CD14-positive monocyte (primary cell): ENCODE results near the gene EMILIN1. TPM values are rescaled to one million over a fixed set of nuclear protein-coding genes. Genes with fewer than 3 reads are reported as not detected.

ENCODE experiments used
- DNase-seq, 3 donors: peaks; one replicate each; pipeline ENCODE4 v3.0.0-alpha.2; 2011 to 2022
- H2AFZ ChIP-seq: 2 replicates; pipeline ENCODE4 v1.6.0; 2012; ENCODE audit warnings: mild to moderate bottlenecking, low read depth, low read length, inconsistent platforms; ENCODE audit not compliant: insufficient read depth, poor library complexity, severe bottlenecking
- H3K27ac ChIP-seq, 2 donors: 1 replicate in 1 of 2; 2 replicates in 1 of 2; pipeline ENCODE4 v1.5.1; 2012 to 2013; ENCODE audit warnings: low read length in 2 of 2, control low read depth in 1 of 2, inconsistent platforms in 1 of 2, low read depth in 1 of 2, mild to moderate bottlenecking in 1 of 2
- H3K27me3 ChIP-seq, 2 donors: one replicate each; pipeline versions ENCODE4 v1.6.0 to v1.6.1; 2011 to 2013; ENCODE audit warnings: low read length in 2 of 2; ENCODE audit not compliant: control insufficient read depth in 2 of 2, insufficient read depth in 2 of 2
- H3K36me3 ChIP-seq, 2 donors: replicated peaks in 1 of 2; 1 replicate in 1 of 2; 2 replicates in 1 of 2; pipeline versions ENCODE4 v1.5.1 to v1.6.1; 2012 to 2013; ENCODE audit warnings: low read length in 2 of 2, control low read depth in 1 of 2, inconsistent platforms in 1 of 2, mild to moderate bottlenecking in 1 of 2; ENCODE audit not compliant: insufficient read depth in 2 of 2, control insufficient read depth in 1 of 2
- H3K4me1 ChIP-seq, 2 donors: 1 replicate in 1 of 2; 2 replicates in 1 of 2; pipeline versions ENCODE4 v1.5.1 to v1.6.1; 2012 to 2013; ENCODE audit warnings: low read length in 2 of 2, control low read depth in 1 of 2, inconsistent platforms in 1 of 2, mild to moderate bottlenecking in 1 of 2, moderate library complexity in 1 of 2; ENCODE audit not compliant: insufficient read depth in 2 of 2, control insufficient read depth in 1 of 2
- H3K4me2 ChIP-seq: replicated peaks from 2 replicates; pipeline ENCODE3; 2012; ENCODE audit warnings: low read length, moderate library complexity, mild to moderate bottlenecking; ENCODE audit not compliant: poor library complexity, severe bottlenecking; ENCODE audit errors: extremely low read depth
- H3K4me3 ChIP-seq, 3 experiments: fragments of 200-600 bp in 1 of 3; sonication (generic) in 1 of 3; replicated peaks in 1 of 3; 1 replicate in 2 of 3; 2 replicates in 1 of 3; pipeline ENCODE4 v1.5.1; 2011 to 2013; ENCODE audit warnings: low read length in 3 of 3, mild to moderate bottlenecking in 3 of 3, control low read depth in 2 of 3, low read depth in 2 of 3, inconsistent platforms in 1 of 3, moderate library complexity in 1 of 3
- H3K79me2 ChIP-seq: 2 replicates; pipeline ENCODE4 v1.6.0; 2012; ENCODE audit warnings: mild to moderate bottlenecking, control low read depth, inconsistent platforms, low read length, moderate library complexity; ENCODE audit not compliant: insufficient read depth
- H3K9ac ChIP-seq: 2 replicates; pipeline ENCODE4 v1.6.0; 2017; ENCODE audit warnings: low read length, mild to moderate bottlenecking; ENCODE audit not compliant: insufficient read depth, poor library complexity, severe bottlenecking
- H3K9me3 ChIP-seq, 2 donors: replicated peaks in 1 of 2; 1 replicate in 1 of 2; 2 replicates in 1 of 2; pipeline versions ENCODE4 v1.5.1 to v1.6.1; 2012 to 2013; ENCODE audit warnings: low read length in 2 of 2, control low read depth in 1 of 2; ENCODE audit not compliant: control insufficient read depth in 1 of 2, insufficient read depth in 1 of 2
- H4K20me1 ChIP-seq: 2 replicates; pipeline ENCODE4 v1.6.0; 2012; ENCODE audit warnings: mild to moderate bottlenecking, low read length, control low read depth, moderate library complexity; ENCODE audit not compliant: insufficient read depth
- H3K27ac Mint-ChIP-seq, 7 donors: one replicate each; pipeline ENCODE4 v1.8.0; 2020; ENCODE audit warnings: mild to moderate bottlenecking in 7 of 7, mixed read lengths in 7 of 7, moderate library complexity in 6 of 7, inconsistent platforms in 2 of 7
- H3K27me3 Mint-ChIP-seq, 3 donors: one replicate each; pipeline ENCODE4 v1.8.0; 2021 to 2022; ENCODE audit warnings: low read depth in 3 of 3, mild to moderate bottlenecking in 3 of 3, mixed read lengths in 3 of 3, moderate library complexity in 3 of 3, inconsistent platforms in 1 of 3
- H3K36me3 Mint-ChIP-seq, 2 donors: one replicate each; pipeline ENCODE4 v1.8.0; 2020; ENCODE audit warnings: mixed read lengths in 2 of 2, inconsistent platforms in 1 of 2, mild to moderate bottlenecking in 1 of 2
- H3K4me1 Mint-ChIP-seq: one replicate; pipeline ENCODE4 v1.8.0; 2020; ENCODE audit warnings: mild to moderate bottlenecking, mixed read lengths
- H3K4me3 Mint-ChIP-seq, 2 donors: one replicate each; pipeline ENCODE4 v1.8.0; 2020; ENCODE audit warnings: mild to moderate bottlenecking in 2 of 2, mixed read lengths in 2 of 2, moderate library complexity in 1 of 2
- H3K9me3 Mint-ChIP-seq, 7 donors: one replicate each; pipeline ENCODE4 v1.8.0; 2020 to 2022; ENCODE audit warnings: mixed read lengths in 7 of 7, mild to moderate bottlenecking in 6 of 7, moderate library complexity in 6 of 7, inconsistent platforms in 2 of 7
- WGBS: methylation state at CpG from one replicate; pipeline ENCODE4 v1.1.5; 2013; ENCODE audit warnings: missing lambda C conversion rate; ENCODE audit not compliant: insufficient coverage; 5-methylcytosine and 5-hydroxymethylcytosine counted together
- intact Hi-C, 2 donors: fragments of 100-400 bp; cut with micrococcal nuclease; formaldehyde crosslinking; loops; one replicate each; pipeline versions ENCODE4 v1.15.0 to v1.15.1; 2023
- polyA plus RNA-seq, 3 donors: library from polyadenylated mRNA; depleted of rRNA in 1 of 3; unstranded in 2 of 3; stranded (reverse) in 1 of 3; fragments of 300-500 nt in 2 of 3; fragments of >200 nt in 1 of 3; fragmentation: Illumina TruSeq in 2 of 3; gene quantifications; 1 replicate in 2 of 3; 2 replicates in 1 of 3; pipeline ENCODE4 v1.2.3, GENCODE V29; 2012 to 2021
- TF ChIP-seq, protein P1 (sequence below): fragments of 200-600 bp; IDR thresholded peaks from one replicate; pipeline ENCODE4 v1.8.0; 2022; ENCODE audit warnings: antibody characterized with exemption, mild to moderate bottlenecking

EMILIN1 gene
- polyA plus RNA-seq, 3 donors, result 0.43 to 1.0 (median 0.44) TPM

DNA sequence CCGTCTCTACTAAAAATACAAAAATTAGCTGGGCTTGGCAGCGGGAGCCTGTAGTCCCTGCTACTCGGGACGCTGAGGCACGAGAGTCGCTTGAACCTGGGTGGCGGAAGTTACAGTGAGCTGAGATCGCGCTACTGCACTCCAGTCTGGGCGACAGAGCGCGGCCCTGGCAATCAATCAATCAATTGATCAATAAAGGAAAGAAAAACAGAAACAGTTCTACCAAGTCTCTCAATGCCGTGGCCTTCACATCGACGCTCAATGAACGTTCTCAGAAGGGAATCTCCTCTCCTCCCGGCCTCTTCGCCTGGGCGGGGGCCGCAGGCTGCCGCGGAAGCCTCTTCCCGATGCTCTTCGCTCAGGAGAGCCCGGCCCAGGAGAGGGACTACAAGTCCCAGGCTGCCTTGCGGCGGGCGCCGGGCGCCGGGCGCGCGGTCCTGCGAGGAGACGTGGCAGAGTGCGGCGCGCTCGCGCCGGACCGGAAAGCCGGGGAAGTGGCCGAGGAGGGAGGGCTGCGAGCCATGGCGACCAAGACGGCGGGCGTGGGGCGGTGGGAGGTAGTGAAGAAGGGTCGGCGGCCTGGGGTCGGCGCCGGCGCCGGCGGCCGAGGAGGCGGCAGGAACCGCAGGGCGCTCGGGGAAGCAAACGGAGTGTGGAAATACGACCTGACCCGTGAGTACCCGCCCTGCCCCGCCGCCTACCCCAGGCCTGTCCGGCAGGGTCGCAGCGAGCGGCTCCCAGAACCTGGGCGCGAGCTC, 45.7 kb upstream of the EMILIN1 start, which contains the start of gene TMEM214:
TSS of gene TMEM214 (plus strand) at position 471 of the 758 bp plus-strand sequence. CDS start at position 522, 51 bp downstream.
- Histone ChIP-seq H3K4me2 (peak within 1 kb of the TSS; percentile 98), H3K9me3 (no peaks in the 10 kb centered on the region), H3K79me2 (peaks cover 36% of the 10 kb centered on the region), H3K4me1 (peaks cover 20 to 24% of the 10 kb centered on the region in 2 donors), H3K4me3 (peak within 1 kb of the TSS; percentile 84 to 96 (median 94)), H3K27me3 (no peaks in the 10 kb centered on the region), H4K20me1 (peaks cover 16% of the 10 kb centered on the region), H3K9ac (peak within 1 kb of the TSS; percentile 93), H3K36me3 (peaks cover 28 to 42% of the 10 kb centered on the region in 2 donors), H3K27ac (peak within 1 kb of the TSS; percentile 27 to 87), H2AFZ (peak within 1 kb of the TSS; percentile 97)
- TF ChIP-seq, protein P1, sequence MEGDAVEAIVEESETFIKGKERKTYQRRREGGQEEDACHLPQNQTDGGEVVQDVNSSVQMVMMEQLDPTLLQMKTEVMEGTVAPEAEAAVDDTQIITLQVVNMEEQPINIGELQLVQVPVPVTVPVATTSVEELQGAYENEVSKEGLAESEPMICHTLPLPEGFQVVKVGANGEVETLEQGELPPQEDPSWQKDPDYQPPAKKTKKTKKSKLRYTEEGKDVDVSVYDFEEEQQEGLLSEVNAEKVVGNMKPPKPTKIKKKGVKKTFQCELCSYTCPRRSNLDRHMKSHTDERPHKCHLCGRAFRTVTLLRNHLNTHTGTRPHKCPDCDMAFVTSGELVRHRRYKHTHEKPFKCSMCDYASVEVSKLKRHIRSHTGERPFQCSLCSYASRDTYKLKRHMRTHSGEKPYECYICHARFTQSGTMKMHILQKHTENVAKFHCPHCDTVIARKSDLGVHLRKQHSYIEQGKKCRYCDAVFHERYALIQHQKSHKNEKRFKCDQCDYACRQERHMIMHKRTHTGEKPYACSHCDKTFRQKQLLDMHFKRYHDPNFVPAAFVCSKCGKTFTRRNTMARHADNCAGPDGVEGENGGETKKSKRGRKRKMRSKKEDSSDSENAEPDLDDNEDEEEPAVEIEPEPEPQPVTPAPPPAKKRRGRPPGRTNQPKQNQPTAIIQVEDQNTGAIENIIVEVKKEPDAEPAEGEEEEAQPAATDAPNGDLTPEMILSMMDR, result no peak
- Mint-ChIP-seq H3K27me3 (no peaks in the 10 kb centered on the region), H3K4me1 (peaks cover 31% of the 10 kb centered on the region), H3K27ac (peak within 1 kb of the TSS; percentile 72 to 92 (median 83)), H3K9me3 (no peaks in the 10 kb centered on the region), H3K36me3 (peaks cover 37 to 47% of the 10 kb centered on the region in 2 donors), H3K4me3 (peak within 1 kb of the TSS; percentile 92 to 96)
- under 1% methylated on average over 69 of the region's 76 CpGs for WGBS
- peak; percentile 71 to 79 (median 75) for DNase-seq
- intact Hi-C loops, result loop anchor here (2.0 to 5.0 kb wide), 2 partner anchors 40 to 48 kb away; partner anchors contain the start of gene OST4 (in 2 of the 2)

- Mint-ChIP-seq H3K4me1 (peaks cover 31% of the 10 kb centered on the region), H3K4me3 (peak overlapping the region; percentile 92 to 96), H3K27ac (peak overlapping the region; percentile 72 to 92 (median 83)), H3K36me3 (peaks cover 40 to 50% of the 10 kb centered on the region in 2 donors), H3K27me3 (no peaks in the 10 kb centered on the region), H3K9me3 (no peaks in the 10 kb centered on the region)
- H3K9ac ChIP-seq, result peak overlapping the region; percentile 93
- 13% methylated on average over 6 of the region's 11 CpGs for WGBS
- peaks cover 34 to 45% of the 10 kb centered on the region in 2 donors for H3K36me3 ChIP-seq
- H3K27me3 ChIP-seq, result no peaks in the 10 kb centered on the region
- H4K20me1 ChIP-seq, result peaks cover 16% of the 10 kb centered on the region
- intact Hi-C loops, result loop anchor here (2.0 to 5.0 kb wide), 2 partner anchors 39 to 47 kb away; partner anchors contain the start of gene OST4 (in 2 of the 2)
- TF ChIP-seq, protein P1, result no peak
- H3K4me2 ChIP-seq, result peak overlapping the region; percentile 98
- no peaks in the 10 kb centered on the region for H3K9me3 ChIP-seq
- peak overlapping the region; percentile 27 to 87 for H3K27ac ChIP-seq
- peaks cover 20 to 24% of the 10 kb centered on the region in 2 donors for H3K4me1 ChIP-seq
- H3K79me2 ChIP-seq, result peaks cover 36% of the 10 kb centered on the region
- peak overlapping the region; percentile 97 for H2AFZ ChIP-seq
- H3K4me3 ChIP-seq, result peak overlapping the region; percentile 84 to 96 (median 94)
- DNase-seq, result no peak
Measured at GRCh38 chr2:27033253-27033852, 45.1 kb upstream of the EMILIN1 start.
